ENCODE data around the gene CRPPA. TPM values are rescaled to one million over a fixed set of nuclear protein-coding genes. Genes with fewer than 3 reads are reported as not detected.

The CRPPA gene
- total and polyA plus RNA-seq, 10 of the 15 experiments (the other 5 are each of a cell fraction or from before 2014, with no cell fraction given), result not detected

DNA sequence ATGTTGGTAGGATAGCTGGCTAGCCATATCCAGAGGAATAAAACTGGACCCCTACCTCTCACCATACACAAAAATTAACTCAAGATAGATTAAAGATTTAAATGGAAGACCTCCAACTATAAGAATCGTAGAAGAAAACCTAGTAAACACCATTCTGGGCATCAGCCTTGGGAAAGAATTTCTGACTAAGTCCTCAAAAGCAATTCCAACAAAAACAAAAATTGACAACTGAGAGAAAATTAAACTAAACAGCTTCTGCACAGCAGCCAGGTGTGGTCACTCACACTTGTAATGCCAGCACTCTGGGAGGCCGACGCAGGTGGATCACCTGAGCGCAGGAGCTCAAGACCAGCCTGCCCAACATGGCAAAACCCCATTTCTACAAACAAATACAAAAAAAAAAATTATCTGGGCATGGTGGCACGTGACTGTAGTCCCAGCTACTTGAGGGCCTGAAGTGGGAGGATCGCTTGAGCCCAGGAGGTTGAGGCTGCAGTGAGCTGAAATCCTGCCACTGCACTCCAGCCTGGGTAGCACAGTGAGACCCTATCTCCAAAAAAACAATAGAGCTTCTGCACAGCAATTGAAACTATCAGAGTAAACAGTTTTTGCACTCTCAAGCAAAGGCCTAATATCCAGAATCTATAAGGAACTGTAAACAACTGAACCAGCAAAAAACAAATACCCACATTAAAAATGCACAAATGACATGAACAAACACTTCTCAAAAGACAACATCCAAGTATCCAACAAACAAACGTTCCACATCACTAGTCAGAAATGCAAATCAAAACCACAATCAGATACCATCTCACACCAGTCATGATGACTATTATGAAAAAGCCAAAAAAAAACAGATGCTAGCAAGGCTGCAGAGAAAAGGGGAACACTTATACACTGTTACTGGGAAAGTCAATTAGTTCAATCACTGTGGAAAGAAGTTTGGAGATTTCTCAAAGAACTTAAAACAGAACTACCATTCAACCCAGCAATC, 4.8 kb downstream of the CRPPA start:
- DNase-seq (ENCODE audit: low read depth, low spot score) (no peak), FAIRE-seq (no peak), ATAC-seq (no peak)
- BruUV-seq (replicated peaks), result no TSS peak
- Histone ChIP-seq H3K79me2 (ENCODE audit: control insufficient read depth, insufficient read depth, low read length) (no peaks in the 10 kb centered on the region), H4K20me1 (ENCODE audit: control insufficient read depth, insufficient read depth) (no peaks in the 10 kb centered on the region), H3K4me1 (ENCODE audit: control insufficient read depth, insufficient read depth, low read length) (no peaks in the 10 kb centered on the region), H3K4me2 (ENCODE audit: control insufficient read depth, insufficient read depth) (no peak overlapping the region), H3K27ac (ENCODE audit: control insufficient read depth, insufficient read depth) (no peak overlapping the region), H3K36me3 (ENCODE audit: control insufficient read depth in 2 of 2, insufficient read depth in 2 of 2, low read length in 1 of 2) (no peaks in the 10 kb centered on the region), H2AFZ (ENCODE audit: control insufficient read depth, low read depth, low read length) (no peak overlapping the region), H3K27me3 (replicated peaks in 1 of 2; ENCODE audit: control insufficient read depth in 2 of 2, insufficient read depth in 2 of 2, low read length in 1 of 2) (peaks cover under 1 to 6% of the 10 kb centered on the region in 2 experiments; a peak in 3 of 4 replicates), H3K9ac (ENCODE audit: control insufficient read depth, insufficient read depth, low read length) (no peak overlapping the region), H3K4me3 (no peak overlapping the region), H3K9me3 (replicated peaks; ENCODE audit: control insufficient read depth, insufficient read depth, low read length) (no peaks in the 10 kb centered on the region)
- ChIA-PET SMC1A (ENCODE audit: uncharacterized antibody, unreplicated experiment) (no interaction called here), POLR2A (no interaction called here), CTCF (interaction anchor here (0.6 to 0.9 kb wide), 4 partner anchors 148 to 316 kb away, joined by 3 to 4 read pairs (median 4); no protein-coding TSS in a partner anchor), RAD21 (ENCODE audit: unreplicated experiment) (no interaction called here)
- TF ChIP-seq ZSCAN29 (IDR thresholded peaks at IDR 0.05) (no peak), EGR1 (IDR thresholded peaks at IDR 0.05; ENCODE audit: borderline replicate concordance in 1 of 2, low read depth in 2 of 2, low read length in 2 of 2) (no peak), RFX5 (IDR thresholded peaks at IDR 0.05; ENCODE audit: low read depth, low read length) (no peak), HDGF (IDR thresholded peaks at IDR 0.05) (no peak), ZNF24 (IDR thresholded peaks at IDR 0.05) (no peak), RBBP5 (conservative IDR thresholded peaks at IDR 0.05) (no peak), BCL11A (IDR thresholded peaks at IDR 0.05; ENCODE audit: low read depth, low read length) (no peak), NBN (IDR thresholded peaks at IDR 0.05) (no peak), ASH2L (IDR thresholded peaks at IDR 0.05; ENCODE audit: borderline replicate concordance, low read depth) (no peak), CEBPB (IDR thresholded peaks at IDR 0.05; ENCODE audit: borderline replicate concordance in 1 of 2, low read depth in 2 of 2, low read length in 2 of 2) (no peak), ATF7 (IDR thresholded peaks at IDR 0.05; ENCODE audit: low read depth) (no peak), SIN3A (IDR thresholded peaks at IDR 0.05; ENCODE audit: low read depth, low read length) (no peak), IKZF1 (conservative IDR thresholded peaks at IDR 0.05) (no peak), WRNIP1 (IDR thresholded peaks at IDR 0.05; ENCODE audit: borderline replicate concordance, low read depth, low read length) (no peak), HDAC2 (IDR thresholded peaks at IDR 0.05) (no peak), TBL1XR1 (IDR thresholded peaks at IDR 0.05; ENCODE audit: low read depth, low read length) (no peak), RUNX3 (IDR thresholded peaks at IDR 0.05; ENCODE audit: low read length) (no peak), ZNF274 (IDR thresholded peaks at IDR 0.05; ENCODE audit: insufficient read depth, insufficient read length) (no peak)
- TF ChIP-seq, protein P1, sequence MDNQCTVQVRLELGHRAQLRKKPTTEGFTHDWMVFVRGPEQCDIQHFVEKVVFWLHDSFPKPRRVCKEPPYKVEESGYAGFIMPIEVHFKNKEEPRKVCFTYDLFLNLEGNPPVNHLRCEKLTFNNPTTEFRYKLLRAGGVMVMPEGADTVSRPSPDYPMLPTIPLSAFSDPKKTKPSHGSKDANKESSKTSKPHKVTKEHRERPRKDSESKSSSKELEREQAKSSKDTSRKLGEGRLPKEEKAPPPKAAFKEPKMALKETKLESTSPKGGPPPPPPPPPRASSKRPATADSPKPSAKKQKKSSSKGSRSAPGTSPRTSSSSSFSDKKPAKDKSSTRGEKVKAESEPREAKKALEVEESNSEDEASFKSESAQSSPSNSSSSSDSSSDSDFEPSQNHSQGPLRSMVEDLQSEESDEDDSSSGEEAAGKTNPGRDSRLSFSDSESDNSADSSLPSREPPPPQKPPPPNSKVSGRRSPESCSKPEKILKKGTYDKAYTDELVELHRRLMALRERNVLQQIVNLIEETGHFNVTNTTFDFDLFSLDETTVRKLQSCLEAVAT (IDR thresholded peaks at IDR 0.05), result no peak
- TF ChIP-seq, protein P2, sequence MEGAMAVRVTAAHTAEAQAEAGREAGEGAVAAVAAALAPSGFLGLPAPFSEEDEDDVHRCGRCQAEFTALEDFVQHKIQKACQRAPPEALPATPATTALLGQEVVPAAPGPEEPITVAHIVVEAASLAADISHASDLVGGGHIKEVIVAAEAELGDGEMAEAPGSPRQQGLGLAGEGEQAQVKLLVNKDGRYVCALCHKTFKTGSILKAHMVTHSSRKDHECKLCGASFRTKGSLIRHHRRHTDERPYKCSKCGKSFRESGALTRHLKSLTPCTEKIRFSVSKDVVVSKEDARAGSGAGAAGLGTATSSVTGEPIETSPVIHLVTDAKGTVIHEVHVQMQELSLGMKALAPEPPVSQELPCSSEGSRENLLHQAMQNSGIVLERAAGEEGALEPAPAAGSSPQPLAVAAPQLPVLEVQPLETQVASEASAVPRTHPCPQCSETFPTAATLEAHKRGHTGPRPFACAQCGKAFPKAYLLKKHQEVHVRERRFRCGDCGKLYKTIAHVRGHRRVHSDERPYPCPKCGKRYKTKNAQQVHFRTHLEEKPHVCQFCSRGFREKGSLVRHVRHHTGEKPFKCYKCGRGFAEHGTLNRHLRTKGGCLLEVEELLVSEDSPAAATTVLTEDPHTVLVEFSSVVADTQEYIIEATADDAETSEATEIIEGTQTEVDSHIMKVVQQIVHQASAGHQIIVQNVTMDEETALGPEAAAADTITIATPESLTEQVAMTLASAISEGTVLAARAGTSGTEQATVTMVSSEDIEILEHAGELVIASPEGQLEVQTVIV (IDR thresholded peaks at IDR 0.05; ENCODE audit: borderline replicate concordance, partially characterized antibody), result no peak
- intact Hi-C loops (cut with micrococcal nuclease; ENCODE audit: unreplicated experiment), result no loop called here
- in situ Hi-C loops (cut with MboI), result no loop called here
- WGBS (ENCODE audit: insufficient coverage, insufficient replicate concordance, low lambda C conversion rate, missing lambda C conversion rate), result 40% methylated on average over 7 of the region's 7 CpGs
